Measurements from ENCODE around the gene ZNF787. TPM values are rescaled to one million over a fixed set of nuclear protein-coding genes. Genes with fewer than 3 reads are reported as not detected.
"Not testable (repeated sequence)": the region's sequence is repeated elsewhere in the genome, so short reads cannot be mapped to it uniquely, and the experiment has no call there.

ZNF787 gene
- total RNA-seq, 2 experiments from 2014 or later: 30.0 to 31.1 TPM

DNA sequence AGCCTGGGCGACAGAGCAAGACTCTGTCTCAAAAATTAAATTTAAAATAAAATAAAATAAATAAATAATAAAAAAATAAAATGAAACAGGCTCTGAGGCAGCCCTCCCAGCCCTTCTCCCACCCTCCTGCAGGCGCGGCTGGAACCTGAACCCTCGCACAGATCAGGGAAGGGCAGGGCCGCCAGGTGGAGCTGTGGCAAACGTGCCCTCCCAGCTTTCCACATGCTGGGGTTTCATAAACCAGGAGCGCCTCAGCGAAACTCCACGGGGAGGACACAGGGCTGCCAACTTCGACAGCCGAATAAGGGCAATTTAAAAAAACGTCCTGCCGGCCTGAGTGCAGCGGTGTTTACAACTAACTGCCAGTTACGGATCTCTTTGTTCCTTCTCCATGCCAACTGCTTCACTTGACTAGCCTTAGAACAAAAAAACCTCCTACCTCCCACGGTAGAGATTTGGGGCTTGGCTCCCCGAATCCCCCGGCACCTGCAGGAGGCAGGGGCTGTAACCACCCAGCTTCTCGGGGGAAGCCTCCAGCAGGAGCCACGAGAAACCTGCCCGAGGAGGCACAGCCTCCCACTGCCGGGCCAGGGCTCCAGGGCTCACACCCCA lies 15.9 kb downstream of the ZNF787 start:
- Mint-ChIP-seq H3K27ac (no peak overlapping the region), H3K27me3 (no peaks in the 10 kb centered on the region), H3K4me1 (peaks cover 16% of the 10 kb centered on the region), H3K4me3 (no peak overlapping the region), H3K36me3 (ENCODE audit: low read depth) (peaks cover 13% of the 10 kb centered on the region), H3K9me3 (no peaks in the 10 kb centered on the region)
- DNase-seq: peak; percentile 40
- CTCF ChIA-PET: interaction anchor here (0.6 to 1.2 kb wide), 5 partner anchors 20 to 228 kb away, joined by 3 to 4 read pairs (median 3); no protein-coding TSS in a partner anchor
- POLR2A ChIA-PET: interaction anchor here (1.1 kb wide), 1 partner anchor 15 kb away, joined by 3 read pairs; no protein-coding TSS in a partner anchor

DNA sequence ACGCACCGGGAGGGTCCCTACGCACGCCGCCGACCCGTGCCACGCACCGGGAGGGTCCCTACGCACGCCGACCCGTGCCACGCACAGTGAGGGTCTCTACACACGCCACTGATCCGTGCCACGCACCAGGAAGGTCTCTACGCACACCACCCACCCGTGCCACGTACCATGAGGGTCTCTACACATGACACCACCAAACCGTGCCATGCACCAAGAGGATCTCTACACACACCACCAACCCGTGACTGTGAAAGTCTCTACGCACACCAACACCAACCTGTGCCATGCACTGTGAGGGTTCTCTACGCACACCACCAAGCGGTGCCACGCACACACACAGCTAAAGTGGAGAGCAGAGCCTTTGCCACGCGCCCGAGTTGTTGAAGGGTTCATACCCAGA lies 16.7 kb downstream of the ZNF787 start:
- H3K36me3 Mint-ChIP-seq (ENCODE audit: low read depth): peaks cover 13% of the 10 kb centered on the region
- ChIA-PET CTCF (interaction anchor here (1.0 kb wide), 1 partner anchor 205 kb away, joined by 4 read pairs; no protein-coding TSS in a partner anchor), POLR2A (interaction anchor here (1.1 kb wide), 1 partner anchor 16 kb away, joined by 3 read pairs; no protein-coding TSS in a partner anchor)
- H3K9me3 Mint-ChIP-seq: no peaks in the 10 kb centered on the region
- no peak for DNase-seq
- peaks cover 16% of the 10 kb centered on the region for H3K4me1 Mint-ChIP-seq
- H3K4me3 Mint-ChIP-seq: no peak overlapping the region
- H3K27ac Mint-ChIP-seq: no peak overlapping the region
- H3K27me3 Mint-ChIP-seq: no peaks in the 10 kb centered on the region

- ChIA-PET POLR2A (no interaction called here), CTCF (no interaction called here)
- DNase-seq: no peak
- no peak overlapping the region for H3K27ac Mint-ChIP-seq
- H3K4me3 Mint-ChIP-seq: no peak overlapping the region
- no peaks in the 10 kb centered on the region for H3K27me3 Mint-ChIP-seq
- H3K36me3 Mint-ChIP-seq (ENCODE audit: low read depth): peaks cover 13% of the 10 kb centered on the region
- peaks cover 14% of the 10 kb centered on the region for H3K4me1 Mint-ChIP-seq
- no peaks in the 10 kb centered on the region for H3K9me3 Mint-ChIP-seq
These were observed 18.0 kb downstream of the ZNF787 start for GRCh38 chr19:56103027-56103614.

DNA sequence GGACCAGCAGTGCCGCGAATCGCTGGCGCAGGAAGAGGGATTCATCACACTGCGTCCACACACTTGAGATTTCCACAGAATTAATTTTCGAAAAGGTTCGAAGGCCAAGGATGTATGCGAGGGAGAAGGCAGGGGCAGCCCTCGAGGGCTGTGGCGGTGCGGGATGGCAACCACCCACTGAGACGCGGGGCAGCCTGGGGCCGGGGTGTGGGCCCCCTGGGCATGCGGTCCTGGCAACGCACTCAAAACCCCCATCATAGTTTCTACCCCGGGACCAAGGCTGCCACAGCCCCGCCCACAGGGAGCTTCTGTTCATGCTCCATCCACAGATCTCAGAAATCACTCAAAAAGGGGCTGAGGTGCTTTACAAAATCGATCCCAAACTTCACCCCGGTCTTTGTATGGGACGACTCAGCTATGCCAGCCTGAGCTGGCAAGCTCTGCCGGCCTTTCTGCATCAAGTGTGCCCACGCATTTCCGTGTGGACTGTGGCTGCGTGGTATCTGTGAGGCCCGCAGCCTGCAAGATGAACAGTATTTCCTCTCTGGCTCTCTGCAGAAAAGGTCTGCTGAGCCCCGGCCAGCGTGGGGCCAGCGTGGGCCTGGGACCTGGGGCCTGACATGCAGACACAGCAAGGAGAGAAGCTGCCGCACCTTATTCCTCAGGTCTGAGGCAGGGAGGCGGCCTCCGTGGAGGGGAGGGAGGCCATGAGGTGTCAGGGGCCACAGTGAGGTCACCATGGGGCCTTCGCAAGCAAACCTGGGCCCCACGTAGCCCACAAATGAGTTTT lies 19.2 kb downstream of the ZNF787 start:
- POLR2A ChIA-PET: no interaction called here

GRCh38 chr19:56101095-56101494 lies 20.0 kb downstream of the ZNF787 start:
- Mint-ChIP-seq H3K36me3 (ENCODE audit: low read depth) (peaks cover 16% of the 10 kb centered on the region), H3K9me3 (no peaks in the 10 kb centered on the region), H3K4me1 (peaks cover 10% of the 10 kb centered on the region), H3K4me3 (no peak overlapping the region), H3K27me3 (no peaks in the 10 kb centered on the region), H3K27ac (no peak overlapping the region)
- DNase-seq: no peak
- POLR2A ChIA-PET: no interaction called here
- CTCF ChIA-PET: interaction anchor here (0.9 kb wide), 1 partner anchor 11 kb away, joined by 3 read pairs; no protein-coding TSS in a partner anchor

More for the DNA sequence above, 19.2 kb downstream of the ZNF787 start:
- peaks cover 16% of the 10 kb centered on the region for H3K36me3 Mint-ChIP-seq (ENCODE audit: low read depth)
- DNase-seq: no peak
- H3K9me3 Mint-ChIP-seq: no peaks in the 10 kb centered on the region
- CTCF ChIA-PET: interaction anchor here (0.9 kb wide), 1 partner anchor 12 kb away, joined by 3 read pairs; no protein-coding TSS in a partner anchor
- no peaks in the 10 kb centered on the region for H3K27me3 Mint-ChIP-seq
- peaks cover 11% of the 10 kb centered on the region for H3K4me1 Mint-ChIP-seq
- H3K27ac Mint-ChIP-seq: no peak overlapping the region
- no peak overlapping the region for H3K4me3 Mint-ChIP-seq

GRCh38 chr19:56099638-56100539 lies 21.2 kb downstream of the ZNF787 start:
- POLR2A ChIA-PET: no interaction called here

DNA sequence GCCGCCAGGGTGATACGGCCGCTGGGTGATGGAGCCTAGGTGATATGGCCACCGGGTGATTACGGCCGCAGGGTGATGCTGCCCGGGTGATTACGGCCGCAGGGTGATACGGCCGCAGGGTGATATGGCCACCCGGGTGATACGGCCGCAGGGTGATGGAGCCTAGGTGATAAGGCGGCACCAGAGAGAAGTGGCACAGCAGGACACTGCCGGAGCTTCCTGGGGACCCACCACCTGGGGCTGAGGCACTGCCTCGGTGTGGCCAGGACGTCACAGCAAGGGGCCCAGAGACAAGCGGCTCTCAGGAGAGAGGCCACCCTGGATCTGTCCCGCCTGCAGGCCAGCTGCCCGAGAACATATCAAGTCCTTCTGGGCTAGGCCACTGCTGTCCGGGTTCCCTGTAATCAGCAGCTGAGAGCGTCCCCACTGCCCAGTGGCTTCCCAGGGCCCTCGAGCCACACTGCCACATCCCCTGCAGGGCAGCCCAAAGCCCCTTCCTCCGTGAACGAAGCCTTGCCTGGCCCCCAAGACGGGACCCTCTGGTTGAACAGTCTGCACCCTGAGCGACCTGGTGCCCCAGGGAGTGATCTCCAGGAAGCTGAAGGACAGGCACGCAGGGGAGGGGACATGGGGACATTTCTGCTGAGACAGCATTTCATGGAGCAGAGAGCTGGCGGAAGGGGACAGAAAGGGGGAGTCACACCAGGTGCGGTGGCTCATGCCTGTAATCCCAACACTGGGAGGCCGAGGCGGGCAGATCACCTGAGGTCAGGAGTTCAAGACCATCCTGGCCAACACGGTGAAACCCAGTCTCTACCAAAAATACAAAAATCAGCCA lies 22.1 kb downstream of the ZNF787 start:
- peaks cover 31% of the 10 kb centered on the region for H3K36me3 Mint-ChIP-seq (ENCODE audit: low read depth)
- H3K27ac Mint-ChIP-seq: no peak overlapping the region
- DNase-seq: no peak
- H3K9me3 Mint-ChIP-seq: peaks cover 2% of the 10 kb centered on the region
- no peak overlapping the region for H3K4me3 Mint-ChIP-seq
- ChIA-PET POLR2A (no interaction called here), CTCF (interaction anchor here (1.3 kb wide), 1 partner anchor 33 kb away, joined by 3 read pairs; no protein-coding TSS in a partner anchor)
- H3K4me1 Mint-ChIP-seq: peaks cover 2% of the 10 kb centered on the region
- H3K27me3 Mint-ChIP-seq: no peaks in the 10 kb centered on the region

More at GRCh38 chr19:56099638-56100539, 21.2 kb downstream of the ZNF787 start:
- no peak overlapping the region for H3K27ac Mint-ChIP-seq
- H3K27me3 Mint-ChIP-seq: no peaks in the 10 kb centered on the region
- H3K4me3 Mint-ChIP-seq: no peak overlapping the region
- peaks cover 2% of the 10 kb centered on the region for H3K4me1 Mint-ChIP-seq
- peaks cover 24% of the 10 kb centered on the region for H3K36me3 Mint-ChIP-seq (ENCODE audit: low read depth)
- no peaks in the 10 kb centered on the region for H3K9me3 Mint-ChIP-seq
- CTCF ChIA-PET: interaction anchor here (1.3 kb wide), 1 partner anchor 34 kb away, joined by 3 read pairs; no protein-coding TSS in a partner anchor
- no peak for DNase-seq

GRCh38 chr19:56098237-56098636 lies 22.9 kb downstream of the ZNF787 start:
- H3K4me3 Mint-ChIP-seq, DNase-seq, H3K27me3 Mint-ChIP-seq, H3K27ac Mint-ChIP-seq, CTCF ChIA-PET, H3K9me3 Mint-ChIP-seq, POLR2A ChIA-PET, H3K4me1 Mint-ChIP-seq: not testable (repeated sequence)
- peaks cover 38% of the 10 kb centered on the region for H3K36me3 Mint-ChIP-seq (ENCODE audit: low read depth)

- no peaks in the 10 kb centered on the region for H3K27me3 Mint-ChIP-seq
These were observed 23.3 kb downstream of the ZNF787 start for GRCh38 chr19:56097776-56098175.

GRCh38 chr19:56097306-56097705 lies 23.8 kb downstream of the ZNF787 start:
- ChIA-PET POLR2A (no interaction called here), CTCF (no interaction called here)
- DNase-seq: no peak
- Mint-ChIP-seq H3K4me3 (no peak overlapping the region), H3K27ac (no peak overlapping the region), H3K27me3 (no peaks in the 10 kb centered on the region), H3K36me3 (ENCODE audit: low read depth) (peaks cover 46% of the 10 kb centered on the region), H3K9me3 (peaks cover 15% of the 10 kb centered on the region), H3K4me1 (peaks cover 7% of the 10 kb centered on the region)

More at GRCh38 chr19:56097776-56098175, 23.3 kb downstream of the ZNF787 start:
- ChIA-PET POLR2A (no interaction called here), CTCF (no interaction called here)
- Mint-ChIP-seq H3K4me1 (peaks cover 5% of the 10 kb centered on the region), H3K9me3 (peaks cover 12% of the 10 kb centered on the region), H3K4me3 (no peak overlapping the region), H3K36me3 (ENCODE audit: low read depth) (peaks cover 42% of the 10 kb centered on the region), H3K27ac (no peak overlapping the region)
- DNase-seq: no peak

GRCh38 chr19:56096665-56097064 lies 24.4 kb downstream of the ZNF787 start:
- Mint-ChIP-seq H3K36me3 (ENCODE audit: low read depth) (peaks cover 45% of the 10 kb centered on the region), H3K27me3 (no peaks in the 10 kb centered on the region), H3K27ac (no peak overlapping the region), H3K4me1 (peaks cover 8% of the 10 kb centered on the region), H3K9me3 (peaks cover 15% of the 10 kb centered on the region), H3K4me3 (no peak overlapping the region)
- ChIA-PET CTCF (no interaction called here), POLR2A (no interaction called here)
- DNase-seq: no peak

GRCh38 chr19:56094449-56094848 lies 26.6 kb downstream of the ZNF787 start:
- CTCF ChIA-PET: no interaction called here
- DNase-seq: no peak
- H3K9me3 Mint-ChIP-seq: peaks cover 15% of the 10 kb centered on the region
- H3K27ac Mint-ChIP-seq: no peak overlapping the region
- peaks cover 16% of the 10 kb centered on the region for H3K4me1 Mint-ChIP-seq
- H3K27me3 Mint-ChIP-seq: no peaks in the 10 kb centered on the region
- H3K36me3 Mint-ChIP-seq (ENCODE audit: low read depth): peaks cover 52% of the 10 kb centered on the region
- H3K4me3 Mint-ChIP-seq: no peak overlapping the region
- POLR2A ChIA-PET: no interaction called here

Data from activated CD4-positive, alpha-beta memory T cell treated with anti-CD3 and anti-CD28 coated beads, Interleukin-2, amount 10 ng/mL, durations not matched to agents 7 days and 5 days (primary cell).